HepG2 (cell line): ENCODE data around the gene FABP1. TPM values are rescaled to one million over a fixed set of nuclear protein-coding genes. Genes with fewer than 3 reads are reported as not detected.

Experiments
- ARID5B ChIP-seq: IDR thresholded peaks from 2 replicates; pipeline ENCODE4 v1.4.0; 2020; ENCODE audit warnings: mild to moderate bottlenecking, missing genetic modification reagents
- EP300 ChIP-seq, 3 experiments: sonication (generic) in 1 of 3; formaldehyde crosslinking in 1 of 3; IDR thresholded peaks; 2 replicates each; pipeline versions ENCODE4 v1.5.1 to v1.6.1; 2011 to 2020; ENCODE audit warnings: low read depth in 2 of 3, low read length in 2 of 3, borderline replicate concordance in 1 of 3, improper control_type of control experiment in 1 of 3, mild to moderate bottlenecking in 1 of 3, missing genetic modification reagents in 1 of 3, moderate library complexity in 1 of 3
- ETV5 ChIP-seq: IDR thresholded peaks from 2 replicates; pipeline ENCODE4 v1.6.1; 2018; ENCODE audit warnings: missing biosample characterization, missing genetic modification reagents, inconsistent platforms, borderline replicate concordance
- FOXP4 ChIP-seq: sonication (generic); formaldehyde crosslinking; IDR thresholded peaks from 2 replicates; pipeline ENCODE4 v1.4.0; 2020; ENCODE audit warnings: missing genetic modification reagents
- GFI1 ChIP-seq: sonication (generic); formaldehyde crosslinking; IDR thresholded peaks from 2 replicates; pipeline ENCODE4 v1.5.0; 2020; ENCODE audit warnings: missing genetic modification reagents, mild to moderate bottlenecking, borderline replicate concordance
- HOMEZ ChIP-seq: IDR thresholded peaks from 2 replicates; pipeline ENCODE4 v1.6.1; 2016; ENCODE audit warnings: low read depth
- RNF219 ChIP-seq: sonication (generic); formaldehyde crosslinking; IDR thresholded peaks from 2 replicates; pipeline ENCODE4 v1.5.0; 2020; ENCODE audit warnings: mild to moderate bottlenecking, missing genetic modification reagents
- SOX6 ChIP-seq, 2 experiments: fragments of 450-650 bp in 1 of 2; sonication (generic) in 1 of 2; formaldehyde crosslinking in 1 of 2; IDR thresholded peaks; 2 replicates each; pipeline versions ENCODE4 v1.4.0 to v1.6.1; 2017 to 2020; ENCODE audit warnings: antibody characterized with exemption in 1 of 2, mild to moderate bottlenecking in 1 of 2, missing genetic modification reagents in 1 of 2
- TEAD3 ChIP-seq: optimal IDR thresholded peaks from 2 replicates; pipeline ENCODE3; 2016; ENCODE audit warnings: borderline replicate concordance
- ZNF879 ChIP-seq: sonication (generic); formaldehyde crosslinking; IDR thresholded peaks from 2 replicates; pipeline ENCODE4 v1.8.1; 2023; ENCODE audit warnings: missing genetic modification reagents
- polyA plus RNA-seq, 8 experiments: library from polyadenylated mRNA; depleted of rRNA in 3 of 8; stranded (reverse) in 7 of 8; unstranded in 1 of 8; fragments of >200 nt; fragmentation: Illumina TruSeq in 4 of 8; extraction: Trizol in 4 of 8; gene quantifications; 2 replicates each; pipeline versions ENCODE4 v1.2.1 to v1.2.3, GENCODE V29; 2011 to 2016; ENCODE audit warnings: low read depth in 4 of 8, missing spikeins in 1 of 8, mixed read lengths in 1 of 8; ENCODE audit not compliant: insufficient read depth in 1 of 8
- total RNA-seq, 5 experiments: library from RNA; depleted of rRNA; stranded (reverse); fragments of >200 nt; fragmentation: Illumina TruSeq; extraction: Trizol; gene quantifications; 2 replicates each; pipeline ENCODE4 v1.2.3, GENCODE V29; 2016; ENCODE audit warnings: low read depth in 1 of 5

FABP1 gene
- total and polyA plus RNA-seq, 2 of the 13 experiments (the other 11 are each of a cell fraction or from before 2014, with no cell fraction given) = 644 to 1,608 TPM

GRCh38 chr2:88146590-88146989 is 18.7 kb upstream of the FABP1 start (continued):
- peak; percentile 41; the same call in 1 of the 2 replicates for TF ChIP-seq GFI1 (CRISPR knock-in tag)
- no peak; a peak in 1 of 4 replicates for TF ChIP-seq EP300 (IDR thresholded peaks at IDR 0.05; ENCODE audit: low read depth in 2 of 2, low read length in 2 of 2)
- TF ChIP-seq EP300 (CRISPR knock-in tag; IDR thresholded peaks at IDR 0.05; ENCODE audit: borderline replicate concordance) = no peak
- peak; percentile 40; the same call in 1 of the 2 replicates for TF ChIP-seq HOMEZ
- no peak for TF ChIP-seq ZNF879 (CRISPR knock-in tag)
- TF ChIP-seq SOX6 (IDR thresholded peaks at IDR 0.05) = no peak
- TF ChIP-seq SOX6 (CRISPR knock-in tag; IDR thresholded peaks at IDR 0.05) = 0 out of 2 replicates have a peak, but pooled peaks have one; percentile 17
- TF ChIP-seq RNF219 (CRISPR knock-in tag) = no peak
- TF ChIP-seq FOXP4 (CRISPR knock-in tag) = peak; percentile 46; the same call in 1 of the 2 replicates
- no peak; the same call in 1 of the 2 replicates for TF ChIP-seq ETV5 (CRISPR knock-in tag)
- peak; percentile 54 for TF ChIP-seq TEAD3 (CRISPR knock-in tag)
- 0 out of 2 replicates have a peak, but pooled peaks have one; percentile 20 for TF ChIP-seq ARID5B (CRISPR knock-in tag)
